Smooth muscle cell (in vitro differentiated cells): ENCODE data around the gene ARHGAP18. TPM values are rescaled to one million over a fixed set of nuclear protein-coding genes. Genes with fewer than 3 reads are reported as not detected.

Experiments
- DNase-seq: peaks from one replicate; lab custom pipeline; 2025; ENCODE audit not compliant: unreplicated experiment; lab: John Stamatoyannopoulos, UW
- H2AFZ ChIP-seq: fragments of 200-600 bp; sonication (generic); 2 replicates; pipeline ENCODE4 v1.6.0; 2016; ENCODE audit warnings: antibody characterized with exemption, low read depth, mild to moderate bottlenecking
- H3F3A ChIP-seq: fragments of 200-600 bp; sonication (generic); 2 replicates; pipeline ENCODE4 v1.6.0; 2017; ENCODE audit warnings: antibody characterized with exemption, low read depth
- H3K27ac ChIP-seq: fragments of 200-600 bp; sonication (generic); 2 replicates; pipeline ENCODE4 v1.5.1; 2016; ENCODE audit warnings: low read depth, mild to moderate bottlenecking
- H3K27me3 ChIP-seq: fragments of 200-600 bp; sonication (generic); 2 replicates; pipeline ENCODE4 v1.6.1; 2016; ENCODE audit warnings: low read depth, mild to moderate bottlenecking
- H3K36me3 ChIP-seq: fragments of 200-600 bp; sonication (generic); 2 replicates; pipeline ENCODE4 v1.5.1; 2016; ENCODE audit warnings: low read depth
- H3K4me1 ChIP-seq: fragments of 200-600 bp; sonication (generic); 2 replicates; pipeline ENCODE4 v1.5.1; 2016; ENCODE audit warnings: low read depth
- H3K4me2 ChIP-seq: fragments of 200-600 bp; sonication (generic); 2 replicates; pipeline ENCODE4 v1.6.0; 2016; ENCODE audit warnings: mild to moderate bottlenecking
- H3K4me3 ChIP-seq: fragments of 200-600 bp; sonication (generic); 2 replicates; pipeline ENCODE4 v1.5.1; 2016; ENCODE audit warnings: mild to moderate bottlenecking
- H3K79me2 ChIP-seq: fragments of 200-600 bp; sonication (generic); 2 replicates; pipeline ENCODE4 v1.6.0; 2016; ENCODE audit warnings: low read depth, mild to moderate bottlenecking
- H3K9ac ChIP-seq: fragments of 200-600 bp; sonication (generic); 2 replicates; pipeline ENCODE4 v1.6.0; 2016; ENCODE audit warnings: low read depth
- H3K9me3 ChIP-seq: fragments of 200-600 bp; sonication (generic); replicated peaks from 2 replicates; pipeline ENCODE4 v1.5.1; 2016; ENCODE audit warnings: low read depth
- H4K20me1 ChIP-seq: fragments of 200-600 bp; sonication (generic); 2 replicates; pipeline ENCODE4 v1.6.0; 2016; ENCODE audit warnings: low read depth
- WGBS: methylation state at CpG from one replicate; pipeline ENCODE4 v1.1.7; 2016; ENCODE audit warnings: low lambda C conversion rate; 5-methylcytosine and 5-hydroxymethylcytosine counted together
- polyA plus RNA-seq: library from polyadenylated mRNA; unstranded; fragments of >200 nt; fragmentation: Nextera tagmentation; extraction: Ambion mirVana; gene quantifications from 2 replicates; pipeline ENCODE4 v1.2.1, GENCODE V29; 2016
- total RNA-seq: library from RNA; depleted of rRNA; stranded (reverse); fragments of >200 nt; gene quantifications from 2 replicates; pipeline ENCODE4 v1.2.3, GENCODE V29; 2014
- TF ChIP-seq, protein P1 (sequence below): fragments of 200-600 bp; sonication (generic); IDR thresholded peaks from 2 replicates; pipeline ENCODE4 v1.5.1; 2017; ENCODE audit warnings: borderline replicate concordance, mild to moderate bottlenecking, antibody characterized with exemption; ENCODE audit not compliant: insufficient read depth, poor library complexity, severe bottlenecking

ARHGAP18 gene
- total and polyA plus RNA-seq, 2 experiments from 2014 or later = 3.2 to 9.6 TPM

DNA sequence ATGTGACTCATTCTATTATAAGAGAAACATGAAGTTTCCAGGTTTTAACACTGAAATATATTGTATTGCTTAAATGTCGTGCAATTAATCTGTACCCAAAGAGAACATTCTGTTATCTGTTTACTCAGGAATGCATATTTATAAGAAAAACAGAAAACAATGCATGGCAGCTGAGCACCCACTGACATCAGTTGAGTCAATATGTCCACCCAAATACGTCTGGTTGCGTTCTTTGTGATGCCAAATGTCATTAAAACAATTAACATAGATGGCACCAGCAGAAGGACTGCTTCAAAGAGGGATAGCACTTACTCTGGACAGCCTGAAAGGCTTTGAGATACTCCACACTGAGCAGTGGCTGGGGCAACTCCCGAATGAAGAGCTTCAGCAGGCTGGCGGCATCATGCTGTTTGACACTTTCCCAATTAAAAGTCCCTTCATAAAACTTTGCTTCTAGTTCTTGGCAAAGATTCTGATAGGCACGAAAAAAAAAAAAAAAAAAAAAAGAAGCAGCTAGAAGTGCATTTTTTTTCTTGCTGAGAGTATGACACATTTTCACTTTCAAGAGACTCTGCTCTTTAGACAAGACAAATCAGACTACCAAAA lies 102.3 kb downstream of the ARHGAP18 start:
- no peaks in the 10 kb centered on the region for H3F3A ChIP-seq
- no peaks in the 10 kb centered on the region for H3K9me3 ChIP-seq
- no peak overlapping the region for H2AFZ ChIP-seq
- H3K27ac ChIP-seq = no peak overlapping the region
- H3K4me2 ChIP-seq = no peak overlapping the region
- H3K4me3 ChIP-seq = no peak overlapping the region
- no peak overlapping the region for H3K9ac ChIP-seq
- no peak for DNase-seq
- WGBS = 78% methylated on average over 6 of the region's 6 CpGs
- H3K4me1 ChIP-seq = peaks cover 3% of the 10 kb centered on the region
- TF ChIP-seq, protein P1, sequence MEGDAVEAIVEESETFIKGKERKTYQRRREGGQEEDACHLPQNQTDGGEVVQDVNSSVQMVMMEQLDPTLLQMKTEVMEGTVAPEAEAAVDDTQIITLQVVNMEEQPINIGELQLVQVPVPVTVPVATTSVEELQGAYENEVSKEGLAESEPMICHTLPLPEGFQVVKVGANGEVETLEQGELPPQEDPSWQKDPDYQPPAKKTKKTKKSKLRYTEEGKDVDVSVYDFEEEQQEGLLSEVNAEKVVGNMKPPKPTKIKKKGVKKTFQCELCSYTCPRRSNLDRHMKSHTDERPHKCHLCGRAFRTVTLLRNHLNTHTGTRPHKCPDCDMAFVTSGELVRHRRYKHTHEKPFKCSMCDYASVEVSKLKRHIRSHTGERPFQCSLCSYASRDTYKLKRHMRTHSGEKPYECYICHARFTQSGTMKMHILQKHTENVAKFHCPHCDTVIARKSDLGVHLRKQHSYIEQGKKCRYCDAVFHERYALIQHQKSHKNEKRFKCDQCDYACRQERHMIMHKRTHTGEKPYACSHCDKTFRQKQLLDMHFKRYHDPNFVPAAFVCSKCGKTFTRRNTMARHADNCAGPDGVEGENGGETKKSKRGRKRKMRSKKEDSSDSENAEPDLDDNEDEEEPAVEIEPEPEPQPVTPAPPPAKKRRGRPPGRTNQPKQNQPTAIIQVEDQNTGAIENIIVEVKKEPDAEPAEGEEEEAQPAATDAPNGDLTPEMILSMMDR = no peak
- H4K20me1 ChIP-seq = no peaks in the 10 kb centered on the region
- no peaks in the 10 kb centered on the region for H3K27me3 ChIP-seq
- H3K79me2 ChIP-seq = no peaks in the 10 kb centered on the region
- H3K36me3 ChIP-seq = no peaks in the 10 kb centered on the region

DNA sequence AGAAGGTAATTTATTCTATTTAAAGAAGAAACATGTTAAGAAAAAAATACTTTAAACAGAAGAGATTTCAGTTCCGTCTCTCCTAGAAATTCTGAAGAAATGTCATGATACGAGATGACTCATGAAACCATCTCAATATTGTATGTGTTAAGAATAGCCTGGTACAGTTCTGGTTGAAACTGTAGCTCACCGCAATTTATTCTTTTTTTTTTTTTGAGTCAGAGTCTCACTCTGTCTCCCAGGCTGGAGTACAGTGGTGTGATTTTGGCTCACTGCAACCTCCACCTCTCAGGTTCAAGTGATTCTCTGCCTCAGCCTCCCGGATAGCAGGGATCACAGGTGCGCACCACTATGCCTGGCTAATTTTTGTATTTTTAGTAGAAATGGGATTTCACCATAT lies 103.3 kb downstream of the ARHGAP18 start:
- no peak for DNase-seq
- no peaks in the 10 kb centered on the region for H4K20me1 ChIP-seq
- no peak overlapping the region for H3K27ac ChIP-seq
- H3K9me3 ChIP-seq = no peaks in the 10 kb centered on the region
- no peak overlapping the region for H3K4me2 ChIP-seq
- H3K4me3 ChIP-seq = no peak overlapping the region
- TF ChIP-seq, protein P1 = no peak
- H3F3A ChIP-seq = no peaks in the 10 kb centered on the region
- no peak overlapping the region for H3K9ac ChIP-seq
- no peaks in the 10 kb centered on the region for H3K36me3 ChIP-seq
- no peaks in the 10 kb centered on the region for H3K27me3 ChIP-seq
- WGBS = 91% methylated on average over 5 of the region's 5 CpGs
- H3K79me2 ChIP-seq = no peaks in the 10 kb centered on the region
- peaks cover 3% of the 10 kb centered on the region for H3K4me1 ChIP-seq
- H2AFZ ChIP-seq = no peak overlapping the region

- H3F3A ChIP-seq = no peaks in the 10 kb centered on the region
- WGBS = 97% methylated on average over 7 of the region's 7 CpGs
- no peaks in the 10 kb centered on the region for H3K79me2 ChIP-seq
- H3K4me1 ChIP-seq = peaks cover 3% of the 10 kb centered on the region
- no peak overlapping the region for H2AFZ ChIP-seq
- no peak overlapping the region for H3K4me3 ChIP-seq
- H3K4me2 ChIP-seq = no peak overlapping the region
- no peak for DNase-seq
- no peaks in the 10 kb centered on the region for H4K20me1 ChIP-seq
- no peak overlapping the region for H3K9ac ChIP-seq
- H3K9me3 ChIP-seq = no peaks in the 10 kb centered on the region
- no peaks in the 10 kb centered on the region for H3K27me3 ChIP-seq
- no peaks in the 10 kb centered on the region for H3K36me3 ChIP-seq
- H3K27ac ChIP-seq = no peak overlapping the region
- TF ChIP-seq, protein P1 = no peak
These were observed 104.0 kb downstream of the ARHGAP18 start for GRCh38 chr6:129605967-129606366.

- WGBS = 83% methylated on average over 1 of the region's 1 CpG
- Histone ChIP-seq H3K9me3 (no peaks in the 10 kb centered on the region), H3K79me2 (no peaks in the 10 kb centered on the region), H3K4me2 (no peak overlapping the region), H3F3A (no peaks in the 10 kb centered on the region), H3K4me3 (no peak overlapping the region), H2AFZ (no peak overlapping the region), H3K9ac (no peak overlapping the region), H3K27ac (no peak overlapping the region), H3K4me1 (peaks cover 3% of the 10 kb centered on the region), H4K20me1 (no peaks in the 10 kb centered on the region), H3K27me3 (no peaks in the 10 kb centered on the region), H3K36me3 (no peaks in the 10 kb centered on the region)
- no peak for DNase-seq
- TF ChIP-seq, protein P1 = no peak
These were observed 104.9 kb downstream of the ARHGAP18 start for GRCh38 chr6:129605095-129605494.
